H1 (cell line): ENCODE results near the gene FOXP2. TPM values are rescaled to one million over a fixed set of nuclear protein-coding genes. Genes with fewer than 3 reads are reported as not detected.

Experiments
- FOSL1 ChIP-seq: IDR thresholded peaks from 2 replicates; pipeline ENCODE4 v1.6.1; 2011; ENCODE audit warnings: mild to moderate bottlenecking, low read depth, low read length, moderate library complexity; ENCODE audit not compliant: insufficient read depth
- JUND ChIP-seq: IDR thresholded peaks from 2 replicates; pipeline ENCODE4 v1.6.1; 2011; ENCODE audit warnings: mild to moderate bottlenecking, improper control_type of control experiment, low read length
- POLR2AphosphoS5 ChIP-seq: IDR thresholded peaks from 2 replicates; pipeline ENCODE4 v1.6.1; 2011; ENCODE audit warnings: low read depth, low read length
- SUZ12 ChIP-seq: fragments of 200-600 bp; sonication (generic); IDR thresholded peaks from 2 replicates; pipeline ENCODE4 v1.6.1; 2012; ENCODE audit warnings: mild to moderate bottlenecking, inconsistent platforms, low read length, moderate library complexity, mixed read lengths
- polyA plus RNA-seq, 7 experiments: library from polyadenylated mRNA; depleted of rRNA in 3 of 7; stranded (reverse) in 5 of 7; unstranded in 2 of 7; fragments of >200 nt in 5 of 7; fragments of 200-250 nt in 2 of 7; gene quantifications; 1 replicate in 5 of 7; 2 replicates in 1 of 7; 4 replicates in 1 of 7; pipeline versions ENCODE4 v1.2.1 to v1.2.3, GENCODE V29; 2011 to 2013; ENCODE audit warnings: missing spikeins in 2 of 7, mixed read lengths in 2 of 7
- total RNA-seq: library from RNA; stranded (reverse); fragmentation: NEBNext Ultra II Directional; extraction: Animal tissue kit (Norgen Biotek cat#: 25700); gene quantifications from 2 replicates; pipeline ENCODE4 v1.2.1, GENCODE V29; 2021
- TF ChIP-seq, protein P1 (sequence below), 3 experiments: IDR thresholded peaks; 1 replicate in 2 of 3; 2 replicates in 1 of 3; pipeline versions ENCODE4 v1.5.1 to v1.6.1; 2011; ENCODE audit warnings: low read length in 3 of 3, mild to moderate bottlenecking in 3 of 3, inconsistent platforms in 2 of 3, low read depth in 1 of 3, moderate library complexity in 1 of 3; ENCODE audit not compliant: insufficient read depth in 1 of 3; ENCODE audit errors: control extremely low read depth in 1 of 3

FOXP2 gene
- total and polyA plus RNA-seq, 2 of the 8 experiments (the other 6 are each of a cell fraction or from before 2014, with no cell fraction given) = 0.09 to 0.43 TPM

GRCh38 chr7:114426382-114426781, 11.8 kb downstream of the FOXP2 start (continued):
- TF ChIP-seq, protein P1, sequence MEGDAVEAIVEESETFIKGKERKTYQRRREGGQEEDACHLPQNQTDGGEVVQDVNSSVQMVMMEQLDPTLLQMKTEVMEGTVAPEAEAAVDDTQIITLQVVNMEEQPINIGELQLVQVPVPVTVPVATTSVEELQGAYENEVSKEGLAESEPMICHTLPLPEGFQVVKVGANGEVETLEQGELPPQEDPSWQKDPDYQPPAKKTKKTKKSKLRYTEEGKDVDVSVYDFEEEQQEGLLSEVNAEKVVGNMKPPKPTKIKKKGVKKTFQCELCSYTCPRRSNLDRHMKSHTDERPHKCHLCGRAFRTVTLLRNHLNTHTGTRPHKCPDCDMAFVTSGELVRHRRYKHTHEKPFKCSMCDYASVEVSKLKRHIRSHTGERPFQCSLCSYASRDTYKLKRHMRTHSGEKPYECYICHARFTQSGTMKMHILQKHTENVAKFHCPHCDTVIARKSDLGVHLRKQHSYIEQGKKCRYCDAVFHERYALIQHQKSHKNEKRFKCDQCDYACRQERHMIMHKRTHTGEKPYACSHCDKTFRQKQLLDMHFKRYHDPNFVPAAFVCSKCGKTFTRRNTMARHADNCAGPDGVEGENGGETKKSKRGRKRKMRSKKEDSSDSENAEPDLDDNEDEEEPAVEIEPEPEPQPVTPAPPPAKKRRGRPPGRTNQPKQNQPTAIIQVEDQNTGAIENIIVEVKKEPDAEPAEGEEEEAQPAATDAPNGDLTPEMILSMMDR (IDR thresholded peaks at IDR 0.05; ENCODE audit: control extremely low read depth in 1 of 3, insufficient read depth in 1 of 3, low read depth in 1 of 3, low read length in 3 of 3) = no peak
- TF ChIP-seq SUZ12 = no peak
- TF ChIP-seq FOSL1 = no peak
- TF ChIP-seq POLR2AphosphoS5 = no peak
- TF ChIP-seq JUND = no peak
